Measurements from ENCODE around the gene RNF125.

RNF125 gene

DNA sequence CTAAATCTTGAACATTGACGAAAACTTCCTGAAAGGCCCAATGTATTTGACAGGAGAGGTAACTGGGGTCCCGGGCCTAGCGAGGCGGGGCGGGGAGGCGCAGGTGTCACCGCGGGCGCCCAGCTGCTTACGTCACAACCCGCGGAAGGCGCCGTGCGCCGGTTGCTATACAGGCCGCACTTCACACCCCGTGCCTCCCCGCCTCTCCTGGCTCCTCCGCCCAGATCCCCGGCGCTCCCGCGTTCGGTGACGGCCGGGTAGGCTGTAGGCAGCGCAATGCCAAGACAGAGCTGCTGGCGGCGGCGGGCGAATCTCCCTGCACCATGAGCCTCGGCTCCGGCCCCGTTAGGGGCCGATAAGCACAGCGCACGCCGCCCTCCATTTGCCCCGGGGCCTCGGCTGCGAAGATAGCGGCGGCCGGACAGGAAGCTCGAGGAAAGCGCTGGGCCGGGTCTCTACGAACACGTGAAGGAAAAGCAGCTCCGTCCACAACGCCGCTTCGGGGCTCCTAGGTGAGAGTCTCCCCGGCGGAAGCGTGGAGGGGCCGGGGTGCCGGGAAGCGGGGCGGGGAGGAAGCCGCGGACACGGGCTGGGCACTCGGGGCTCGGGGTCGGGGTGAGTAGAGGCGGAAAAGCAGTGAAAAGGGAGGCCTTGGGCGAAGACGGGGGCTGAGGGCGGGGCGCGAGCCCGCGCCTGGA lies 73.2 kb downstream of the RNF125 start, which contains the start of gene RNF138:
RNF138 (plus strand) TSS at position 151 of the 698 bp plus-strand sequence. CDS start 903 bp downstream, outside the sequence.
- H3K27ac ChIP-seq (replicated peaks), result peak within 1 kb of the TSS; percentile 99
- TF ChIP-seq, protein P1, sequence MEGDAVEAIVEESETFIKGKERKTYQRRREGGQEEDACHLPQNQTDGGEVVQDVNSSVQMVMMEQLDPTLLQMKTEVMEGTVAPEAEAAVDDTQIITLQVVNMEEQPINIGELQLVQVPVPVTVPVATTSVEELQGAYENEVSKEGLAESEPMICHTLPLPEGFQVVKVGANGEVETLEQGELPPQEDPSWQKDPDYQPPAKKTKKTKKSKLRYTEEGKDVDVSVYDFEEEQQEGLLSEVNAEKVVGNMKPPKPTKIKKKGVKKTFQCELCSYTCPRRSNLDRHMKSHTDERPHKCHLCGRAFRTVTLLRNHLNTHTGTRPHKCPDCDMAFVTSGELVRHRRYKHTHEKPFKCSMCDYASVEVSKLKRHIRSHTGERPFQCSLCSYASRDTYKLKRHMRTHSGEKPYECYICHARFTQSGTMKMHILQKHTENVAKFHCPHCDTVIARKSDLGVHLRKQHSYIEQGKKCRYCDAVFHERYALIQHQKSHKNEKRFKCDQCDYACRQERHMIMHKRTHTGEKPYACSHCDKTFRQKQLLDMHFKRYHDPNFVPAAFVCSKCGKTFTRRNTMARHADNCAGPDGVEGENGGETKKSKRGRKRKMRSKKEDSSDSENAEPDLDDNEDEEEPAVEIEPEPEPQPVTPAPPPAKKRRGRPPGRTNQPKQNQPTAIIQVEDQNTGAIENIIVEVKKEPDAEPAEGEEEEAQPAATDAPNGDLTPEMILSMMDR (IDR thresholded peaks at IDR 0.05; ENCODE audit: insufficient read depth, low read length), result no peak
- TF ChIP-seq POLR2AphosphoS5 (IDR thresholded peaks at IDR 0.05; ENCODE audit: low read depth) (peak; percentile 95), SPI1 (IDR thresholded peaks at IDR 0.05; ENCODE audit: borderline replicate concordance, low read depth) (no peak), GABPA (IDR thresholded peaks at IDR 0.05; ENCODE audit: low read depth) (0 out of 2 replicates have a peak, but pooled peaks have one; percentile 12)
- TF ChIP-seq, protein P2, sequence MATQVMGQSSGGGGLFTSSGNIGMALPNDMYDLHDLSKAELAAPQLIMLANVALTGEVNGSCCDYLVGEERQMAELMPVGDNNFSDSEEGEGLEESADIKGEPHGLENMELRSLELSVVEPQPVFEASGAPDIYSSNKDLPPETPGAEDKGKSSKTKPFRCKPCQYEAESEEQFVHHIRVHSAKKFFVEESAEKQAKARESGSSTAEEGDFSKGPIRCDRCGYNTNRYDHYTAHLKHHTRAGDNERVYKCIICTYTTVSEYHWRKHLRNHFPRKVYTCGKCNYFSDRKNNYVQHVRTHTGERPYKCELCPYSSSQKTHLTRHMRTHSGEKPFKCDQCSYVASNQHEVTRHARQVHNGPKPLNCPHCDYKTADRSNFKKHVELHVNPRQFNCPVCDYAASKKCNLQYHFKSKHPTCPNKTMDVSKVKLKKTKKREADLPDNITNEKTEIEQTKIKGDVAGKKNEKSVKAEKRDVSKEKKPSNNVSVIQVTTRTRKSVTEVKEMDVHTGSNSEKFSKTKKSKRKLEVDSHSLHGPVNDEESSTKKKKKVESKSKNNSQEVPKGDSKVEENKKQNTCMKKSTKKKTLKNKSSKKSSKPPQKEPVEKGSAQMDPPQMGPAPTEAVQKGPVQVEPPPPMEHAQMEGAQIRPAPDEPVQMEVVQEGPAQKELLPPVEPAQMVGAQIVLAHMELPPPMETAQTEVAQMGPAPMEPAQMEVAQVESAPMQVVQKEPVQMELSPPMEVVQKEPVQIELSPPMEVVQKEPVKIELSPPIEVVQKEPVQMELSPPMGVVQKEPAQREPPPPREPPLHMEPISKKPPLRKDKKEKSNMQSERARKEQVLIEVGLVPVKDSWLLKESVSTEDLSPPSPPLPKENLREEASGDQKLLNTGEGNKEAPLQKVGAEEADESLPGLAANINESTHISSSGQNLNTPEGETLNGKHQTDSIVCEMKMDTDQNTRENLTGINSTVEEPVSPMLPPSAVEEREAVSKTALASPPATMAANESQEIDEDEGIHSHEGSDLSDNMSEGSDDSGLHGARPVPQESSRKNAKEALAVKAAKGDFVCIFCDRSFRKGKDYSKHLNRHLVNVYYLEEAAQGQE (IDR thresholded peaks at IDR 0.05; ENCODE audit: insufficient replicate concordance, low read depth), result peak; percentile 49
- H3K27me3 ChIP-seq (ENCODE audit: insufficient read depth, poor library complexity, severe bottlenecking), result no peaks in the 10 kb centered on the region
- H3K4me3 ChIP-seq (replicated peaks; ENCODE audit: insufficient read depth, low read length), result peak within 1 kb of the TSS; percentile 83
- peak; percentile 76 to 92 for DNase-seq (ENCODE audit: low read depth in 1 of 2, low spot score in 1 of 2)

DNA sequence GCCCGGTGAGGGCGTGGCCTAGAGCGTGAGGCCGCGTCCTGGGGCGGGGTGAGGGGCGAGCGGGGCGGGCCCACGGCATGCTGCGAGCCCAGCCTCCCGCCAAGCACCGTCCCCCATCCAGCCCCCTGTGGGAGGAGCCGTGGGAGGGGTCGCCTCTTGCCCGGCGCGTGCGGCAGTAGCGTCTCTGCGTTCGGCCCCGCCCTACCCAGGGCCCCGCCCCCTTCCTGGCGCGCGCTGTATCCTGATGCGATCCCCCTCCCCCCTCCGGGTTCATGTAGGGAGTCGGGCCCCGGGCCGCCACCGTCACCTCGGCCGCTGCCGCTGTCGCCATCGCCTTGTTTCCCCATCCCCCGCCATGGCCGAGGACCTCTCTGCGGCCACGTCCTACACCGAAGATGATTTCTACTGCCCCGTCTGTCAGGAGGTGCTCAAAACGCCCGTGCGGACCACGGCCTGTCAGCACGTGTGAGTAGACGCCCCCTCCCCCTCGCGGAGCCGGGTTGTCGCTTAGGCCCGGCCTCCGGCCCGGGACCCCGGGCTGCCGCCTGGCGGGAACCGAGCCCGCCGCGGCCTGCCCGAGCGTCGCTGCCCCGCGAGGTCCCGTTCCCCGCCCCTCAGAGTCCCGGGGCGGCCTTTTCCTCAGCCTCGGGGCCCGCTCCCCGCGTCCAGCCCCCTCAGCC lies 73.9 kb downstream of the RNF125 start:
- TF ChIP-seq POLR2AphosphoS5 (IDR thresholded peaks at IDR 0.05; ENCODE audit: low read depth) (peak; percentile 95), GABPA (IDR thresholded peaks at IDR 0.05; ENCODE audit: low read depth) (no peak; the same call in 1 of the 2 replicates)
- TF ChIP-seq, protein P2 (IDR thresholded peaks at IDR 0.05; ENCODE audit: insufficient replicate concordance, low read depth), result peak; percentile 54
- H3K27me3 ChIP-seq (ENCODE audit: insufficient read depth, poor library complexity, severe bottlenecking), result no peaks in the 10 kb centered on the region
- peak overlapping the region; percentile 99 for H3K27ac ChIP-seq (replicated peaks)
- DNase-seq (ENCODE audit: low read depth in 1 of 2, low spot score in 1 of 2), result peak; percentile 94 to 100
- peak overlapping the region; percentile 83 for H3K4me3 ChIP-seq (replicated peaks; ENCODE audit: insufficient read depth, low read length)

DNA sequence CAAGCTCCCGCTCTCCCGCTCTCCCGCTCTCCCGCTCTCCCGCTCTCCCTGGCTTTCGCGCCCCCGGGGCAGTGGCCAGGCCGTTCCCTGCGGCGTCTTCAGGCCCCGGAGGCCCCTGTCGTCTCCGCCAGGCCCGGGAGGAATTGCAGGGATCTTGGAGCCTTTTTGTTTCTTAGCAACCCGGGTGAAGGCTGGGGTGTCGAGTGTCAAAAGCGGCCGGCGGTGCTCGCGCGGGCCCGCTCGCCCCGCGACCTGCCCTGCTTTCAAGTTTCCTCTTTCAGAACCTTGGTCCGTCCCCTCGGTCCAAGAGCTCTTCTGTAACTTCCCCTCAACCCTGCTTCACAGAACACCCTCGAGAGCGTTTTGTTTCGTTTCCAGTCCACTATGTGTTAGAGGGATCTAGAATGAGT lies 74.5 kb downstream of the RNF125 start:
- H3K4me3 ChIP-seq (replicated peaks; ENCODE audit: insufficient read depth, low read length), result peak overlapping the region; percentile 83
- H3K27me3 ChIP-seq (ENCODE audit: insufficient read depth, poor library complexity, severe bottlenecking), result no peaks in the 10 kb centered on the region
- peak in 1 of 2 experiments; percentile 73 for DNase-seq (ENCODE audit: low read depth in 1 of 2, low spot score in 1 of 2)
- TF ChIP-seq GABPA (IDR thresholded peaks at IDR 0.05; ENCODE audit: low read depth), result no peak
- peak; percentile 18; the same call in 1 of the 2 replicates for TF ChIP-seq SPI1 (IDR thresholded peaks at IDR 0.05; ENCODE audit: borderline replicate concordance, low read depth)
- H3K27ac ChIP-seq (replicated peaks), result peak overlapping the region; percentile 90

DNA sequence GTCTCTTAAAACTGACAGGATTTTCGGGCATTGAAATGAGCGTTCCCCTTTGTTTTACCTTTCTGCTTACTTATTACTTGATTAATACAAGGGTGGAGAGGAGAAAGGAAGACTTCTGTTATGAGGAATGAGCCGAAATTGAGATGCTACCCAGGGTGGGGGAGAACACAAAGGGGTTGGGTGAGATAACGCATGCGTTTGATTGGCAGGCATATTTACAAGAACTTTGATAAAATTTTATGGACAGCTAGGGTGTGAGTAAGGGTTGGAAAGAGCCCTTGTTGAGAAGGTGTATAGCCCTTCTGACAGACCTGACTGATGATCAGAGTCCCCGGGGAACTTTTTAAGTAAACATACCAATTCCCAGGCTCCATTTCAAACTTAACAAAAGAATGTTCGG lies 74.9 kb downstream of the RNF125 start:
- no peak for DNase-seq (ENCODE audit: low read depth in 1 of 2, low spot score in 1 of 2)
- TF ChIP-seq, protein P1 (IDR thresholded peaks at IDR 0.05; ENCODE audit: insufficient read depth, low read length), result no peak
- TF ChIP-seq GABPA (IDR thresholded peaks at IDR 0.05; ENCODE audit: low read depth) (no peak), POLR2AphosphoS5 (IDR thresholded peaks at IDR 0.05; ENCODE audit: low read depth) (no peak), SPI1 (IDR thresholded peaks at IDR 0.05; ENCODE audit: borderline replicate concordance, low read depth) (no peak)
- TF ChIP-seq, protein P2 (IDR thresholded peaks at IDR 0.05; ENCODE audit: insufficient replicate concordance, low read depth), result no peak
- peak overlapping the region; percentile 83 for H3K4me3 ChIP-seq (replicated peaks; ENCODE audit: insufficient read depth, low read length)
- no peaks in the 10 kb centered on the region for H3K27me3 ChIP-seq (ENCODE audit: insufficient read depth, poor library complexity, severe bottlenecking)
- peak overlapping the region; percentile 90 for H3K27ac ChIP-seq (replicated peaks)

All from HL-60 (cell line).